Measurements from ENCODE around the gene ACTR3C. TPM values are rescaled to one million over a fixed set of nuclear protein-coding genes. Genes with fewer than 3 reads are reported as not detected.

ACTR3C gene
- total RNA-seq, 1 experiment from 2014 or later, result 8.0 TPM

GRCh38 chr7:150337179-150337578 lies 13.8 kb upstream of the ACTR3C start:
- H3K9me3 Mint-ChIP-seq (ENCODE audit: unreplicated experiment), result no peaks in the 10 kb centered on the region
- DNase-seq, result no peak
- no peaks in the 10 kb centered on the region for H3K27me3 ChIP-seq (replicated peaks; ENCODE audit: control insufficient read depth, insufficient read depth, low read length)
- ChIA-PET CTCF (no interaction called here), POLR2A (no interaction called here)
- no peaks in the 10 kb centered on the region for H3K4me1 ChIP-seq
- peaks cover 8% of the 10 kb centered on the region for H3K36me3 Mint-ChIP-seq (ENCODE audit: insufficient read depth, unreplicated experiment)
- H3K36me3 ChIP-seq (ENCODE audit: control insufficient read depth, insufficient read depth, low read length), result no peaks in the 10 kb centered on the region
- H3K4me3 ChIP-seq (ENCODE audit: low read depth, low read length), result no peak overlapping the region
- no peak for TF ChIP-seq CTCF (IDR thresholded peaks at IDR 0.05; ENCODE audit: insufficient read depth in 1 of 2, low read depth in 1 of 2, low read length in 1 of 2, severe bottlenecking in 1 of 2, unreplicated experiment in 1 of 2)
- no peaks in the 10 kb centered on the region for H3K4me1 Mint-ChIP-seq (ENCODE audit: low read depth, unreplicated experiment)
- H3K4me3 Mint-ChIP-seq (ENCODE audit: unreplicated experiment), result no peak overlapping the region
- H3K27me3 Mint-ChIP-seq (ENCODE audit: insufficient read depth, unreplicated experiment), result no peaks in the 10 kb centered on the region
- intact Hi-C loops (cut with micrococcal nuclease; ENCODE audit: unreplicated experiment), result no loop called here
- no peak overlapping the region for H3K27ac Mint-ChIP-seq (ENCODE audit: unreplicated experiment)
- BruUV-seq (replicated peaks), result no TSS peak
- no peaks in the 10 kb centered on the region for H3K9me3 ChIP-seq

GRCh38 chr7:150336746-150337145 lies 13.4 kb upstream of the ACTR3C start:
- H3K27me3 Mint-ChIP-seq (ENCODE audit: insufficient read depth, unreplicated experiment), result no peaks in the 10 kb centered on the region
- H3K4me3 Mint-ChIP-seq (ENCODE audit: unreplicated experiment), result no peak overlapping the region
- H3K4me1 Mint-ChIP-seq (ENCODE audit: low read depth, unreplicated experiment), result no peaks in the 10 kb centered on the region
- no peaks in the 10 kb centered on the region for H3K9me3 ChIP-seq
- no peaks in the 10 kb centered on the region for H3K9me3 Mint-ChIP-seq (ENCODE audit: unreplicated experiment)
- ChIA-PET POLR2A (no interaction called here), CTCF (no interaction called here)
- peaks cover 3% of the 10 kb centered on the region; the same call in 1 of the 2 replicates for H3K36me3 ChIP-seq (ENCODE audit: control insufficient read depth, insufficient read depth, low read length)
- no peak overlapping the region for H3K27ac Mint-ChIP-seq (ENCODE audit: unreplicated experiment)
- H3K4me1 ChIP-seq, result no peaks in the 10 kb centered on the region
- BruUV-seq (replicated peaks), result no TSS peak
- H3K4me3 ChIP-seq (ENCODE audit: low read depth, low read length), result no peak overlapping the region
- TF ChIP-seq CTCF (IDR thresholded peaks at IDR 0.05; ENCODE audit: insufficient read depth in 1 of 2, low read depth in 1 of 2, low read length in 1 of 2, severe bottlenecking in 1 of 2, unreplicated experiment in 1 of 2), result no peak
- intact Hi-C loops (cut with micrococcal nuclease; ENCODE audit: unreplicated experiment), result no loop called here
- H3K27me3 ChIP-seq (replicated peaks; ENCODE audit: control insufficient read depth, insufficient read depth, low read length), result no peaks in the 10 kb centered on the region
- DNase-seq, result no peak
- H3K36me3 Mint-ChIP-seq (ENCODE audit: insufficient read depth, unreplicated experiment), result peaks cover 9% of the 10 kb centered on the region

GRCh38 chr7:150335774-150336112 lies 12.4 kb upstream of the ACTR3C start:
- Histone ChIP-seq H3K27me3 (replicated peaks; ENCODE audit: control insufficient read depth, insufficient read depth, low read length) (no peaks in the 10 kb centered on the region), H3K4me1 (no peaks in the 10 kb centered on the region), H3K4me3 (ENCODE audit: low read depth, low read length) (no peak overlapping the region), H3K36me3 (ENCODE audit: control insufficient read depth, insufficient read depth, low read length) (peaks cover 4% of the 10 kb centered on the region; the same call in 1 of the 2 replicates), H3K9me3 (no peaks in the 10 kb centered on the region)
- Mint-ChIP-seq H3K27ac (ENCODE audit: unreplicated experiment) (no peak overlapping the region), H3K36me3 (ENCODE audit: insufficient read depth, unreplicated experiment) (peaks cover 19% of the 10 kb centered on the region), H3K27me3 (ENCODE audit: insufficient read depth, unreplicated experiment) (no peaks in the 10 kb centered on the region), H3K4me3 (ENCODE audit: unreplicated experiment) (no peak overlapping the region), H3K4me1 (ENCODE audit: low read depth, unreplicated experiment) (no peaks in the 10 kb centered on the region), H3K9me3 (ENCODE audit: unreplicated experiment) (no peaks in the 10 kb centered on the region)
- no peak for TF ChIP-seq CTCF (IDR thresholded peaks at IDR 0.05; ENCODE audit: insufficient read depth in 1 of 2, low read depth in 1 of 2, low read length in 1 of 2, severe bottlenecking in 1 of 2, unreplicated experiment in 1 of 2)
- no peak for DNase-seq
- CTCF ChIA-PET, result no interaction called here
- intact Hi-C loops (cut with micrococcal nuclease; ENCODE audit: unreplicated experiment), result no loop called here
- BruUV-seq (replicated peaks), result no TSS peak
- POLR2A ChIA-PET, result no interaction called here
